ENCODE data around the gene SLC15A4. TPM values are rescaled to one million over a fixed set of nuclear protein-coding genes. Genes with fewer than 3 reads are reported as not detected.

The SLC15A4 gene
- total and polyA plus RNA-seq, 2 of the 13 experiments (the other 11 are each of a cell fraction or from before 2014, with no cell fraction given) = 17.3 to 22.7 TPM

GRCh38 chr12:128829861-128830504 lies 6.2 kb upstream of the SLC15A4 start:
- ATAC-seq = no peak
- WGBS (ENCODE audit: low lambda C conversion rate) = 48% methylated on average over 8 of the region's 8 CpGs
- in situ Hi-C loops (cut with HindIII; ENCODE audit: extremely low pct_ligation_motif_present, low pct_unique_long_range_greater_than_20kb) = no loop called here

More at GRCh38 chr12:128829861-128830504, 6.2 kb upstream of the SLC15A4 start:
- no peak overlapping the region for H3K4me3 ChIP-seq (replicated peaks in 1 of 3; ENCODE audit: insufficient read depth in 1 of 3, low read depth in 2 of 3, low read length in 3 of 3)
- no peak for DNase-seq (ENCODE audit: low spot score)
- TF ChIP-seq MIXL1 (CRISPR knock-in tag; IDR thresholded peaks at IDR 0.05) (no peak), NFE2 (CRISPR knock-in tag; IDR thresholded peaks at IDR 0.05) (no peak), DPF2 (CRISPR knock-in tag; IDR thresholded peaks at IDR 0.05; ENCODE audit: borderline replicate concordance, low read depth) (no peak), NFE2L2 (IDR thresholded peaks at IDR 0.05; ENCODE audit: low read length) (no peak), ZMAT3 (CRISPR knock-in tag; conservative IDR thresholded peaks at IDR 0.05) (no peak), ZNF841 (CRISPR knock-in tag; IDR thresholded peaks at IDR 0.05; ENCODE audit: borderline replicate concordance) (no peak), FOXM1 (CRISPR knock-in tag; IDR thresholded peaks at IDR 0.05) (no peak), MTF2 (CRISPR knock-in tag; IDR thresholded peaks at IDR 0.05; ENCODE audit: borderline replicate concordance) (no peak), ZNF790 (CRISPR knock-in tag; IDR thresholded peaks at IDR 0.05; ENCODE audit: borderline replicate concordance) (no peak), NFAT5 (CRISPR knock-in tag; IDR thresholded peaks at IDR 0.05) (no peak), ZNF639 (CRISPR knock-in tag; conservative IDR thresholded peaks at IDR 0.05) (no peak), MAF1 (CRISPR knock-in tag; IDR thresholded peaks at IDR 0.05; ENCODE audit: borderline replicate concordance) (no peak), NR2F6 (IDR thresholded peaks at IDR 0.05) (no peak), NR2F6 (CRISPR knock-in tag; IDR thresholded peaks at IDR 0.05) (no peak), MYPOP (CRISPR knock-in tag; IDR thresholded peaks at IDR 0.05) (no peak)
- H3K27me3 ChIP-seq (ENCODE audit: control insufficient read depth in 1 of 2, insufficient read depth in 2 of 2, low read length in 2 of 2) = no peaks in the 10 kb centered on the region
- H3K4me2 ChIP-seq (ENCODE audit: low read depth, low read length) = no peak overlapping the region
- no peak for FAIRE-seq
- H3K36me3 ChIP-seq (replicated peaks in 1 of 2; ENCODE audit: control insufficient read depth in 1 of 2, insufficient read depth in 2 of 2, low read length in 2 of 2) = no peaks in the 10 kb centered on the region
- CTCF ChIA-PET (ENCODE audit: low intra/inter-chr PET ratio, low total read pairs) = no interaction called here
- no peaks in the 10 kb centered on the region for H3K79me2 ChIP-seq (ENCODE audit: insufficient read depth, low read length)
- H2AFZ ChIP-seq (ENCODE audit: low read length) = no peak overlapping the region
- H3K27ac ChIP-seq (ENCODE audit: extremely low read length, insufficient read depth, low read length) = no peak overlapping the region
- H3K9ac ChIP-seq (ENCODE audit: insufficient read depth, low read depth, low read length) = no peak overlapping the region
- peaks cover 4% of the 10 kb centered on the region; the same call in 1 of the 2 replicates for H3K9me3 ChIP-seq (ENCODE audit: low read length)
- intact Hi-C loops (cut with micrococcal nuclease; ENCODE audit: unreplicated experiment) = no loop called here
- POLR2A ChIA-PET = no interaction called here
- peaks cover 3% of the 10 kb centered on the region for H3K4me1 ChIP-seq (ENCODE audit: insufficient read depth, low read length)
- no TSS peak for BruUV-seq (replicated peaks)
- no peaks in the 10 kb centered on the region for H4K20me1 ChIP-seq (ENCODE audit: insufficient read depth, low read length)
